ENCODE data around the gene FAM187B. TPM values are rescaled to one million over a fixed set of nuclear protein-coding genes. Genes with fewer than 3 reads are reported as not detected.
"Not testable (repeated sequence)": the region's sequence is repeated elsewhere in the genome, so short reads cannot be mapped to it uniquely, and the experiment has no call there.

FAM187B gene
- total RNA-seq, 1 experiment from 2014 or later = not detected

- Histone ChIP-seq H3K9me2 (ENCODE audit: insufficient read depth) (no peaks in the 10 kb centered on the region), H3K36me3 (ENCODE audit: low read depth) (no peaks in the 10 kb centered on the region), H3K4me1 (replicated peaks; ENCODE audit: insufficient read depth) (peaks cover 14% of the 10 kb centered on the region), H3F3A (ENCODE audit: insufficient read depth, low read depth) (peaks cover 8% of the 10 kb centered on the region; the same call in 1 of the 2 replicates), H3K27me3 (ENCODE audit: insufficient read depth, low read depth) (no peaks in the 10 kb centered on the region), H3K27ac (no peak overlapping the region), H3K9me3 (ENCODE audit: insufficient read depth, low read depth) (no peaks in the 10 kb centered on the region), H3K79me2 (ENCODE audit: low read depth) (no peaks in the 10 kb centered on the region), H2AFZ (no peak overlapping the region), H4K20me1 (ENCODE audit: insufficient read depth) (no peaks in the 10 kb centered on the region), H3K4me2 (no peak overlapping the region), H3K4me3 (no peak overlapping the region)
- ChIA-PET CTCF (no interaction called here), POLR2A (ENCODE audit: unreplicated experiment) (no interaction called here)
- DNase-seq = no peak
- intact Hi-C loops (cut with micrococcal nuclease; ENCODE audit: unreplicated experiment) = no loop called here
- no TSS peak for BruUV-seq (replicated peaks)
- TF ChIP-seq EZH2 (IDR thresholded peaks at IDR 0.05; ENCODE audit: low read depth) (no peak), CTCF (conservative IDR thresholded peaks at IDR 0.05) (no peak)
Measured at GRCh38 chr19:35204799-35205732, 23.5 kb downstream of the FAM187B start.

- TF ChIP-seq CTCF (conservative IDR thresholded peaks at IDR 0.05) (no peak), EZH2 (IDR thresholded peaks at IDR 0.05; ENCODE audit: low read depth) (no peak)
- CTCF ChIA-PET = no interaction called here
- intact Hi-C loops (cut with micrococcal nuclease; ENCODE audit: unreplicated experiment) = no loop called here
Measured at GRCh38 chr19:35202722-35203688, 25.5 kb downstream of the FAM187B start.

GRCh38 chr19:35199481-35199880, 29.1 kb downstream of the FAM187B start:
- TF ChIP-seq EZH2 (IDR thresholded peaks at IDR 0.05; ENCODE audit: low read depth) (no peak), CTCF (conservative IDR thresholded peaks at IDR 0.05) (no peak)
- H2AFZ ChIP-seq = no peak overlapping the region
- no peaks in the 10 kb centered on the region; the same call in 1 of the 2 replicates for H3K9me3 ChIP-seq (ENCODE audit: insufficient read depth, low read depth)
- H3K4me1 ChIP-seq (replicated peaks; ENCODE audit: insufficient read depth) = no peaks in the 10 kb centered on the region
- H3K9me2 ChIP-seq (ENCODE audit: insufficient read depth) = no peaks in the 10 kb centered on the region
- ChIA-PET CTCF (no interaction called here), POLR2A (ENCODE audit: unreplicated experiment) (no interaction called here)
- no peaks in the 10 kb centered on the region for H3K27me3 ChIP-seq (ENCODE audit: insufficient read depth, low read depth)
- no peak overlapping the region for H3K27ac ChIP-seq
- no peak overlapping the region for H3K4me2 ChIP-seq
- intact Hi-C loops (cut with micrococcal nuclease; ENCODE audit: unreplicated experiment) = no loop called here
- H3K79me2 ChIP-seq (ENCODE audit: low read depth) = no peaks in the 10 kb centered on the region
- H3K36me3 ChIP-seq (ENCODE audit: low read depth) = no peaks in the 10 kb centered on the region
- H4K20me1 ChIP-seq (ENCODE audit: insufficient read depth) = no peaks in the 10 kb centered on the region
- no peak for DNase-seq
- H3K4me3 ChIP-seq = no peak overlapping the region
- BruUV-seq (replicated peaks) = no TSS peak
- peaks cover 12% of the 10 kb centered on the region; the same call in 1 of the 2 replicates for H3F3A ChIP-seq (ENCODE audit: insufficient read depth, low read depth)

More at GRCh38 chr19:35202722-35203688, 25.5 kb downstream of the FAM187B start:
- Histone ChIP-seq H3K9me2 (ENCODE audit: insufficient read depth) (no peaks in the 10 kb centered on the region), H4K20me1 (ENCODE audit: insufficient read depth) (no peaks in the 10 kb centered on the region), H3K9me3 (ENCODE audit: insufficient read depth, low read depth) (no peaks in the 10 kb centered on the region), H3K79me2 (ENCODE audit: low read depth) (no peaks in the 10 kb centered on the region), H3K4me2 (no peak overlapping the region), H3K27me3 (ENCODE audit: insufficient read depth, low read depth) (no peaks in the 10 kb centered on the region), H3K4me1 (replicated peaks; ENCODE audit: insufficient read depth) (peaks cover 12% of the 10 kb centered on the region), H2AFZ (no peak overlapping the region), H3F3A (ENCODE audit: insufficient read depth, low read depth) (peaks cover 5% of the 10 kb centered on the region; the same call in 1 of the 2 replicates), H3K4me3 (no peak overlapping the region), H3K36me3 (ENCODE audit: low read depth) (no peaks in the 10 kb centered on the region), H3K27ac (no peak overlapping the region)
- no TSS peak for BruUV-seq (replicated peaks)
- DNase-seq = no peak
- POLR2A ChIA-PET (ENCODE audit: unreplicated experiment) = interaction anchor here (0.7 kb wide), 1 partner anchor 308 kb away, joined by 7 read pairs; no protein-coding TSS in a partner anchor

GRCh38 chr19:35196861-35197260, 31.7 kb downstream of the FAM187B start:
- H3K79me2 ChIP-seq (ENCODE audit: low read depth); H2AFZ ChIP-seq; CTCF ChIA-PET; H3K9me3 ChIP-seq (ENCODE audit: insufficient read depth, low read depth); H4K20me1 ChIP-seq (ENCODE audit: insufficient read depth); H3K27me3 ChIP-seq (ENCODE audit: insufficient read depth, low read depth); H3K9me2 ChIP-seq (ENCODE audit: insufficient read depth); POLR2A ChIA-PET (ENCODE audit: unreplicated experiment); H3K4me1 ChIP-seq (replicated peaks; ENCODE audit: insufficient read depth); H3K36me3 ChIP-seq (ENCODE audit: low read depth); BruUV-seq (replicated peaks); H3K27ac ChIP-seq; intact Hi-C loops (cut with micrococcal nuclease; ENCODE audit: unreplicated experiment); H3K4me3 ChIP-seq; H3K4me2 ChIP-seq: not testable (repeated sequence)
- DNase-seq = peak in 1 of 2 experiments; percentile 37
- H3F3A ChIP-seq (ENCODE audit: insufficient read depth, low read depth) = peaks cover 12% of the 10 kb centered on the region; the same call in 1 of the 2 replicates

Data from PC-9 (cell line).